ENCODE measurements around the gene FAM50A.
"Not testable (repeated sequence)": the region's sequence is repeated elsewhere in the genome, so short reads cannot be mapped to it uniquely, and the experiment has no call there.

Gene FAM50A

DNA sequence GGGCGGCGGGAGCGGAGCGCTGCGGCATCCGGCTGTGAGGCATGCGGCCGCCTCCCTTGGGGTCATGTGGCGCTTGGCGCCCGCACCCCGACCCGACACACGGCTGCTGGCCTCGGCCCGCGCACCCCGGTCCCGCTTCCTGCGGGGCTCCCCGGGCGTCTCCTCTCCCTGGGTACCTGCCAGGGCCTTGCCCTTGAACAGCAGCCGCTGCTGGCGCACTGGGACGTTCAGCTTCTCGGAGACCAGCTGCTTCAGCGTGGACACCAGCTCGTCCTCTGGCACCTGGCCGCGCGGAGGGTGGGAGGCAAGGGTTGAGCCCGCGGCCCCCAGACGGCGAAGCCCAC lies 42.1 kb downstream of the FAM50A start:
- DNase-seq = no peak

DNA sequence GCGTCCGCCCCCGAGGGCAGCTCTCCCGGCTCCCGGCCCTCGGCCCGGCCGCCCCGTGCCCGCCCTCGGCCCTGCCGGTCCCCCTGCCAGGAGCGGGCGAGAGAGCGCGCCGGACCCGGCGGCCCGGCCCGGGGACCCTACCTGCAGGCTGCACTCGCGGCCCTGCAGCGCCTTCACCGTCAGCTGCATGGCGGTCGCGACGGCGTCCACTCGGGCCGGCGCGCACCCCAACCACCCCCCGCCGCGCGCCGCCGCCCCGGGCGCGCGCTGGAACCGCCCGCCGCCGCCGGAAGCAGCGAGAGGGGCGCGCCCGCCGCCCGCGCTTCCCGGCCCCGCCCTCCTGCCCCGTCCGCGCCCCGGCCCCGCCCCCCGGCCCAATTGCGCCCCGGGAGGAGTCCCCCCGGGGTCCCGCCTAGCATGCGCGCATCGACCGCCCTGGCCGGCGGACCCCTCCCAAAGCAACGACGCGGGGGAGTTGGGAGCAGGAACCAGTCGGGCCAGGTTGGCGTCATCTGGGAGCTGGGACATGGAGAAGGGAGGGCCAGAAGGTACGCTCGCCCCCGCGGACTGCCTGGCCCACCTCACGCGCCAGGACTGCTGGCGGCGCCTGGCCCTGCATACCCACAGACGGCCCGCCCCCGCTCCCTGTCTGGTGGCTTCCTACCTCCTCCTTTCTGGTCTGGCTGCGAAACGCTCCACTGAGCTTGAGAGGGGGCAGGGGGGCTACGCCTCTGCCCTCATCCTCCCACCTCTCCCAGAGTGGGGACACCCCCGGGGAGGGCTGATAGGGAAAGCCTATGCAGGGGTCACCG lies 42.7 kb downstream of the FAM50A start, which contains the start of gene UBL4A:
TSS of gene UBL4A (minus strand) at position 220 of the 812 bp plus-strand sequence. CDS start at position 189, 31 bp downstream.
- DNase-seq = peak; percentile 21

- no peak for DNase-seq
Measured at GRCh38 chrX:154487518-154488290, 43.8 kb downstream of the FAM50A start.

DNA sequence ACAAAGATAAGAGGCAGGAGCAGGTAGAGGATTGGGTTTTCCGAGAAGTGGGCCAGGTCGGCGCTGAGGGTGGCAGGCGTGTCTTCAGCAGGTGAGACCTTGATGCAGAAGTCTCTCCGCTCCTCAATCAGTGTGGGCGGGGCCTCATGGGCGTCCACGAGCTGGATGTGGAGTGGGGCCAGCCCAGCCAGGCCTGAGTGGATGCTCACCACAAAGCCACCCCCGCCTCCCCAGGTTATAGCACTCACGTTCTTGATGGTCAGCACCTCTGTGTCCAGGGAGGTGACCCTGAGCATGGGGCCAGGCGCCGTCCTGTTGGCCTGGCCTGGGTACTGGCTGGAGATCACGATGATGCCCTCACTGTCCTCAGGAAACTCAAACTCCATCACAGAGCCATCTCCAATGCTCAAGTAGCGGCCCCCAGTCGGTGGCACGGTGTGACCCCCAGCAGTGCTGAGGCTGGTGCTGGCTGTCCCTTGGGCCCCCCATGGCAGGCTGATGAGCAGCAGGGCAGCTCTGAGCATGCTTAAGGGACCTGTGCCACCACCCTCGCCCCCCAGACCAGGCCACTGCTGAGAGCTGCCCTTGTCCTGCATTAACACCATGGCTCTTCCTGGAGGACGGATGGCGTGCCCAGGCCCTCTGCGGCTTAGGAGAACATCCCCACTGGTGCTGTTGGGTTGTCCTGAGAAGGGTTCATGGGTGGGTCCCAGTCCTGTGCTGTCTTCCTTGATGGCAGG lies 44.6 kb downstream of the FAM50A start:
- no peak for DNase-seq

DNA sequence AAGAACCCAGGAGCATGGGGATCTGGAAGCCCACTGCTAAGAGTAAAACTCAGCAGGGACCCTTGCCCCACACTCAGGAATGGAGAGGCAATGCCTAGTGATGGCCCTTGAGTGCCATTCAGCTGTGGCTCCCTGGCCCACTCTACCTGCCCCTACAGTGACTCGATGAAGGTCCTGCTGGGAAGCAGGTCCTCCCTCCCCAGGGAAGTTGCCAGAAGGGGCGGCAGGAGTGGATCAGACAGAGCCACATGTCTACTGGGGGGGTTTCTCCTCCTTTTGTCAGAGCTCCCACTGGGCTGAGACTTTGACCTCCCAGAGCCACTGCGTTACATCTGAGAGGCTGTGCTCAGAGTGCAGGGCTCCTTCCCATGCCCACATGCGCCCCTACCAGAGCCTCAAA lies 45.2 kb downstream of the FAM50A start:
- no peak for DNase-seq

DNA sequence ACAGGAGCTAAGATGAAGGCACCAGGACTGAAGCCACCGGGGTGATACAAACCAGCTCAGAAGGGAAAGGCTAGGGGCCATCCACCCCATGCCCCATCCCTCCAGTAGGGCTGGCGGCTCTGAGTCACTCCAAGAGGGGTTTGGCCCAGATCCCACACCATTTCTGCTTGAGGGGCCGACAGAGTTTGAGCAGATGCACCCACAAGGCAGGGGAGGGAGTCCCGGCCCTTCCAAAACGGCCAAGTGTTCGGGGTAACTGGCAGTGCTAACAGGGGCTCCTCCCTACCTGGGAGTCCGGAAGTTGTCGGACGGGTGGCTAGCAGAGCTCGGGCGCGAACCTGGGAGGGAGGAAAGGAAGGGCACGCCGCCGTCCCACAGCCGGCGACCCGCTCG lies 46.1 kb downstream of the FAM50A start:
- DNase-seq = peak; percentile 16

DNA sequence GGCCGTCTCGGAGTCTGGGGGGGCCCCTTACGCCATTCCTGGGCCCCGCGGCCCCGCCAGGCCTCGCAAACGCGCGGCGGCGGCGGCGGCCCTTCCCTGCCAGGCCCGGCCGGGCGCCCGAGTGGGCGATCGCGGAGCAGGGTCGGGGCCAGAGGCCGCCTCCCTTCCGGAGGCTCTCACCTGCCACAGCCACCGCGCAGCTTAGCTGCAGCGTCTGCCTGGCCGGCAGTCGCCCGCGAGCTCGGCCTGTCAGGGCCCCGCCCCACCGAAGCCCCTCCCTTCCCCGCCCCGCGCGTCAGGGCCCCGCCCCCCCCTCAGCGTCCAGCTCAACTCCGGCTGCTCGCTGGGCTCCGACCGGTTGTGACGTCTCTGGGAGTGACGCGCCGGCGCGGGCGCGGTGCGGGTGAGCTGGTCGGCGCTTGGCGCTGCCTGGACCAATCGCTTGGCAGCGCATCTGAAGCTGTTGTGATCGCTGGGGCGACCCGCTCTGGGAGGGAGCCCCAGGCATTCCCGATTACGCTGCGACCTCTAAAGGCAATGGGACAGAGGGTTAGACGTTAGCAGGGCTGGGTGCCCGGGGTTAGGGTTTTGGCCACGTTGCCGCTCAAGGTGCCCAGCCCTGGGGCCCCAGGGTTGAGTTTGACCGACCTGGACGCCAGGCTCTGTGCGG lies 46.6 kb downstream of the FAM50A start, which contains the start of gene SLC10A3:
TSS of gene SLC10A3 (minus strand) at position 216 of the 670 bp plus-strand sequence. CDS start 1,689 bp downstream, outside the sequence.
- DNase-seq = peak; percentile 91

- no peak for DNase-seq
Measured at GRCh38 chrX:154494715-154495114, 50.8 kb downstream of the FAM50A start.

DNA sequence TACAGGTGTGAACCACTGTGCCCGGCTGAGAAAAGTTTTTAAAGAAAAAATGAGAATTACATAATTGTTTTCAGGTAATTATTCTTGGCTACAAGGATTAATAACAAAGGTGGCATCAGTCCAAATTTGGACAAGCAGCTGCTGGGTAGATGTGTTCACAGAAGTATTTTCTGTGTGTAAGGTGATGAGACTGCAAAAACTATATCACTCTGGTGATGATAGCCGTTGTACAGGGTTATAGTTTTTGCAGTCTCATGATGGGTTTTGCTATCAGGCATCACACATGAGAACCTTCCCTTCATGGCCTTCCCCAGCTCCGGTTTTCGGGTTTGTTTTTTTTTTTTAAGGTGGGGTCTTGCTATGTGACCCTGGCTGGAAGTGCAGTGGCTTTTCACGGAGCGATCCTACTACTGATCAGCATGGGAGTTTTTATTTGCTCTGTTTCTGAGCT lies 51.6 kb downstream of the FAM50A start:
- no peak for DNase-seq

- not testable (repeated sequence) for DNase-seq
Measured at GRCh38 chrX:154496591-154497137, 52.7 kb downstream of the FAM50A start.

All from stimulated activated CD4-positive, alpha-beta T cell treated with anti-CD3 and anti-CD28 coated beads, Interleukin-1b, Interleukin-23, amount 100 ng/mL, for 48 hours (primary cell).